Activated T-helper 17 cell treated with anti-CD3 and anti-CD28 coated beads, Interleukin-2, amount 50 U/mL, for 72 hours (primary cell): ENCODE measurements around the gene SGK1. TPM values are rescaled to one million over a fixed set of nuclear protein-coding genes. Genes with fewer than 3 reads are reported as not detected.
"Not testable (repeated sequence)": the region's sequence is repeated elsewhere in the genome, so short reads cannot be mapped to it uniquely, and the experiment has no call there.

Experiments used
- ATAC-seq: fragments of 150-1000 bp; cut with Tn5 transposase; replicated peaks from 2 replicates; pipeline ENCODE4 v1.10.0; 2021; ENCODE audit warnings: mild to moderate bottlenecking, moderate library complexity
- H3K27ac Mint-ChIP-seq: one replicate; pipeline ENCODE4 v1.8.0; 2022; ENCODE audit warnings: mixed read lengths
- H3K27me3 Mint-ChIP-seq: one replicate; pipeline ENCODE4 v1.8.0; 2022; ENCODE audit warnings: mixed read lengths
- H3K36me3 Mint-ChIP-seq: one replicate; pipeline ENCODE4 v1.8.0; 2022; ENCODE audit warnings: low read depth, mild to moderate bottlenecking, mixed read lengths
- H3K4me1 Mint-ChIP-seq: one replicate; pipeline ENCODE4 v1.8.0; 2022; ENCODE audit warnings: mixed read lengths
- H3K4me3 Mint-ChIP-seq: one replicate; pipeline ENCODE4 v1.8.0; 2022; ENCODE audit warnings: mild to moderate bottlenecking, mixed read lengths
- H3K9me3 Mint-ChIP-seq: one replicate; pipeline ENCODE4 v1.8.0; 2022; ENCODE audit warnings: mixed read lengths
- total RNA-seq, 2 donors: library from RNA; stranded (reverse); gene quantifications; one replicate each; pipeline ENCODE4 v1.2.3, GENCODE V29; 2022

SGK1 gene
- total RNA-seq, 2 donors from 2014 or later: 29.7 to 51.5 TPM

GRCh38 chr6:134318974-134319281 lies 1.0 kb upstream of the SGK1 start:
- H3K4me3 Mint-ChIP-seq: peak overlapping the region; percentile 85
- no peak overlapping the region for H3K27ac Mint-ChIP-seq
- ATAC-seq: no peak
- H3K4me1 Mint-ChIP-seq: peaks cover 6% of the 10 kb centered on the region
- peaks cover 4% of the 10 kb centered on the region for H3K9me3 Mint-ChIP-seq
- peaks cover 30% of the 10 kb centered on the region for H3K27me3 Mint-ChIP-seq
- H3K36me3 Mint-ChIP-seq: no peaks in the 10 kb centered on the region

- peaks cover 30% of the 10 kb centered on the region for H3K27me3 Mint-ChIP-seq
- ATAC-seq: no peak
Observed at GRCh38 chr6:134318236-134318973, 493 bp upstream of the SGK1 start.

GRCh38 chr6:134316733-134317431 lies 1.0 kb downstream of the SGK1 start:
- Mint-ChIP-seq H3K36me3 (no peaks in the 10 kb centered on the region), H3K27me3 (peaks cover 34% of the 10 kb centered on the region)

More at GRCh38 chr6:134318236-134318973, 493 bp upstream of the SGK1 start:
- peaks cover 4% of the 10 kb centered on the region for H3K9me3 Mint-ChIP-seq
- no peaks in the 10 kb centered on the region for H3K36me3 Mint-ChIP-seq
- H3K4me3 Mint-ChIP-seq: peak overlapping the region; percentile 85
- H3K4me1 Mint-ChIP-seq: peaks cover 7% of the 10 kb centered on the region
- H3K27ac Mint-ChIP-seq: no peak overlapping the region

GRCh38 chr6:134315974-134316441 lies 1.9 kb downstream of the SGK1 start:
- peaks cover 10% of the 10 kb centered on the region for H3K4me1 Mint-ChIP-seq
- peaks cover 4% of the 10 kb centered on the region for H3K9me3 Mint-ChIP-seq

More at GRCh38 chr6:134316733-134317431, 1.0 kb downstream of the SGK1 start:
- no peak overlapping the region for H3K27ac Mint-ChIP-seq
- no peak for ATAC-seq
- peak overlapping the region; percentile 85 for H3K4me3 Mint-ChIP-seq
- H3K9me3 Mint-ChIP-seq: peaks cover 4% of the 10 kb centered on the region
- H3K4me1 Mint-ChIP-seq: peaks cover 10% of the 10 kb centered on the region

GRCh38 chr6:134315189-134315588 lies 2.7 kb downstream of the SGK1 start:
- Mint-ChIP-seq H3K36me3 (no peaks in the 10 kb centered on the region), H3K27me3 (peaks cover 34% of the 10 kb centered on the region), H3K27ac (no peak overlapping the region), H3K9me3 (peaks cover 4% of the 10 kb centered on the region), H3K4me3 (no peak overlapping the region), H3K4me1 (peaks cover 10% of the 10 kb centered on the region)
- no peak for ATAC-seq

More at GRCh38 chr6:134315974-134316441, 1.9 kb downstream of the SGK1 start:
- H3K4me3 Mint-ChIP-seq: peak overlapping the region; percentile 17
- H3K27ac Mint-ChIP-seq: no peak overlapping the region
- no peak for ATAC-seq
- H3K36me3 Mint-ChIP-seq: no peaks in the 10 kb centered on the region
- H3K27me3 Mint-ChIP-seq: peaks cover 34% of the 10 kb centered on the region

GRCh38 chr6:134314006-134314821 lies 3.7 kb downstream of the SGK1 start:
- H3K27ac Mint-ChIP-seq: no peak overlapping the region
- H3K27me3 Mint-ChIP-seq: peaks cover 29% of the 10 kb centered on the region
- no peak overlapping the region for H3K4me3 Mint-ChIP-seq
- H3K9me3 Mint-ChIP-seq: no peaks in the 10 kb centered on the region
- no peak for ATAC-seq
- H3K4me1 Mint-ChIP-seq: peaks cover 10% of the 10 kb centered on the region
- no peaks in the 10 kb centered on the region for H3K36me3 Mint-ChIP-seq

GRCh38 chr6:134312038-134312660 lies 5.8 kb downstream of the SGK1 start:
- H3K4me1 Mint-ChIP-seq: peaks cover 10% of the 10 kb centered on the region
- ATAC-seq: no peak
- peaks cover 12% of the 10 kb centered on the region for H3K27me3 Mint-ChIP-seq
- H3K4me3 Mint-ChIP-seq: no peak overlapping the region
- H3K27ac Mint-ChIP-seq: no peak overlapping the region
- H3K9me3 Mint-ChIP-seq: no peaks in the 10 kb centered on the region
- no peaks in the 10 kb centered on the region for H3K36me3 Mint-ChIP-seq

- Mint-ChIP-seq H3K9me3 (no peaks in the 10 kb centered on the region), H3K4me1 (peaks cover 10% of the 10 kb centered on the region), H3K4me3 (no peak overlapping the region), H3K27me3 (peaks cover 7% of the 10 kb centered on the region), H3K36me3 (no peaks in the 10 kb centered on the region), H3K27ac (no peak overlapping the region)
- ATAC-seq: no peak
Observed at GRCh38 chr6:134310817-134311216, 7.1 kb downstream of the SGK1 start.

- Mint-ChIP-seq H3K4me1 (peaks cover 10% of the 10 kb centered on the region), H3K4me3 (no peak overlapping the region), H3K27ac (no peak overlapping the region), H3K36me3 (no peaks in the 10 kb centered on the region), H3K27me3 (peaks cover 7% of the 10 kb centered on the region), H3K9me3 (no peaks in the 10 kb centered on the region)
- no peak for ATAC-seq
Observed at GRCh38 chr6:134309983-134310605, 7.8 kb downstream of the SGK1 start.

- peaks cover 3% of the 10 kb centered on the region for H3K27me3 Mint-ChIP-seq
- H3K4me1 Mint-ChIP-seq: peaks cover 10% of the 10 kb centered on the region
Observed at GRCh38 chr6:134309227-134309626, 8.7 kb downstream of the SGK1 start.

GRCh38 chr6:134308800-134309199 lies 9.1 kb downstream of the SGK1 start:
- Mint-ChIP-seq H3K9me3 (no peaks in the 10 kb centered on the region), H3K27me3 (peaks cover 3% of the 10 kb centered on the region), H3K4me3 (no peak overlapping the region), H3K27ac (no peak overlapping the region), H3K4me1 (peaks cover 10% of the 10 kb centered on the region), H3K36me3 (no peaks in the 10 kb centered on the region)
- ATAC-seq: no peak

More at GRCh38 chr6:134309227-134309626, 8.7 kb downstream of the SGK1 start:
- H3K9me3 Mint-ChIP-seq: no peaks in the 10 kb centered on the region
- H3K4me3 Mint-ChIP-seq: no peak overlapping the region
- no peaks in the 10 kb centered on the region for H3K36me3 Mint-ChIP-seq
- H3K27ac Mint-ChIP-seq: no peak overlapping the region
- no peak for ATAC-seq

GRCh38 chr6:134307870-134308269 lies 10.0 kb downstream of the SGK1 start:
- H3K27ac Mint-ChIP-seq: no peak overlapping the region
- peaks cover 6% of the 10 kb centered on the region for H3K4me1 Mint-ChIP-seq
- peaks cover under 1% of the 10 kb centered on the region for H3K27me3 Mint-ChIP-seq
- H3K4me3 Mint-ChIP-seq: peak overlapping the region; percentile 28
- no peak for ATAC-seq
- no peaks in the 10 kb centered on the region for H3K36me3 Mint-ChIP-seq
- no peaks in the 10 kb centered on the region for H3K9me3 Mint-ChIP-seq

GRCh38 chr6:134307075-134307474 lies 10.8 kb downstream of the SGK1 start:
- no peak overlapping the region for H3K4me3 Mint-ChIP-seq
- peaks cover 6% of the 10 kb centered on the region for H3K4me1 Mint-ChIP-seq
- no peak overlapping the region for H3K27ac Mint-ChIP-seq
- no peaks in the 10 kb centered on the region for H3K36me3 Mint-ChIP-seq
- no peaks in the 10 kb centered on the region for H3K9me3 Mint-ChIP-seq
- ATAC-seq: no peak
- no peaks in the 10 kb centered on the region for H3K27me3 Mint-ChIP-seq

GRCh38 chr6:134304381-134304780 lies 13.5 kb downstream of the SGK1 start:
- H3K4me3 Mint-ChIP-seq, H3K4me1 Mint-ChIP-seq, H3K27me3 Mint-ChIP-seq, ATAC-seq, H3K36me3 Mint-ChIP-seq, H3K9me3 Mint-ChIP-seq: not testable (repeated sequence)
- H3K27ac Mint-ChIP-seq: peak overlapping the region; percentile 36
